HEK293 (cell line): ENCODE measurements around the gene CA9.

Experiments
- CTCF ChIA-PET: fragments of 350-600 bp; formaldehyde crosslinking; extraction: SDS; loops from one replicate; lab custom pipeline; 2021; ENCODE audit warnings: antibody characterized with exemption; lab: Yijun Ruan, JAX
- POLR2A ChIA-PET: fragments of 300-600 bp; formaldehyde crosslinking; extraction: SDS; loops from one replicate; lab custom pipeline; 2020; ENCODE audit warnings: antibody characterized with exemption, inconsistent platforms; lab: Yijun Ruan, JAX
- H3K27ac ChIP-seq: fragments of 200-500 bp; sonication (Bioruptor generic); 2 replicates; pipeline ENCODE4 v1.5.1; 2014; ENCODE audit warnings: low read depth, low read length, control low read depth, inconsistent platforms; ENCODE audit errors: extremely low read depth
- H3K36me3 ChIP-seq, 2 experiments: fragments of 200-500 bp in 1 of 2; sonication (Bioruptor generic) in 1 of 2; 1 replicate in 1 of 2; 2 replicates in 1 of 2; pipeline ENCODE4 v1.5.1; 2014 to 2017; ENCODE audit warnings: inconsistent platforms in 2 of 2, low read length in 2 of 2; ENCODE audit not compliant: control insufficient read depth in 2 of 2, insufficient read depth in 1 of 2
- H3K4me1 ChIP-seq: fragments of 200-500 bp; sonication (Bioruptor generic); 2 replicates; pipeline ENCODE4 v1.5.1; 2014; ENCODE audit warnings: mild to moderate bottlenecking, low read length, inconsistent platforms; ENCODE audit not compliant: control insufficient read depth, insufficient read depth
- H3K4me3 ChIP-seq: 2 replicates; pipeline ENCODE4 v1.5.1; 2011; ENCODE audit warnings: low read depth, mild to moderate bottlenecking, control low read depth, low read length, moderate library complexity
- H3K9me3 ChIP-seq: fragments of 200-500 bp; sonication (Bioruptor generic); 2 replicates; pipeline ENCODE4 v1.5.1; 2014; ENCODE audit warnings: low read depth, low read length, inconsistent platforms; ENCODE audit not compliant: control insufficient read depth, insufficient read depth
- KLF10 ChIP-seq: fragments of 450-650 bp; IDR thresholded peaks from 2 replicates; pipeline ENCODE4 v1.5.1; 2018; ENCODE audit warnings: missing biosample characterization, mild to moderate bottlenecking, missing genetic modification characterization
- MZF1 ChIP-seq: fragments of 450-650 bp; formaldehyde crosslinking; IDR thresholded peaks from 2 replicates; pipeline ENCODE4 v1.5.1; 2017; ENCODE audit warnings: missing biosample characterization, missing genetic modification characterization, borderline replicate concordance
- RBAK ChIP-seq: fragments of 450-650 bp; formaldehyde crosslinking; IDR thresholded peaks from 2 replicates; pipeline ENCODE4 v1.5.1; 2016; ENCODE audit warnings: missing biosample characterization, missing genetic modification characterization
- SALL2 ChIP-seq: fragments of 450-650 bp; formaldehyde crosslinking; IDR thresholded peaks from 2 replicates; pipeline ENCODE4 v1.5.0; 2017; ENCODE audit warnings: missing biosample characterization, mild to moderate bottlenecking, missing genetic modification characterization, borderline replicate concordance
- ZBTB11 ChIP-seq: fragments of 450-650 bp; formaldehyde crosslinking; conservative IDR thresholded peaks from 2 replicates; pipeline ENCODE4 v1.5.1; 2016; ENCODE audit warnings: low read depth, missing biosample characterization, missing genetic modification characterization
- ZBTB7A ChIP-seq: fragments of 450-650 bp; formaldehyde crosslinking; IDR thresholded peaks from 2 replicates; pipeline ENCODE4 v1.5.1; 2016; ENCODE audit warnings: low read depth, missing biosample characterization, missing genetic modification characterization
- ZNF157 ChIP-seq: fragments of 450-650 bp; formaldehyde crosslinking; IDR thresholded peaks from 2 replicates; pipeline ENCODE4 v1.5.1; 2016; ENCODE audit warnings: missing biosample characterization, missing genetic modification characterization
- ZNF16 ChIP-seq: fragments of 450-650 bp; formaldehyde crosslinking; IDR thresholded peaks from 2 replicates; pipeline ENCODE4 v1.5.1; 2016; ENCODE audit warnings: low read depth, missing biosample characterization, missing genetic modification characterization
- ZNF169 ChIP-seq: fragments of 450-650 bp; formaldehyde crosslinking; IDR thresholded peaks from 2 replicates; pipeline ENCODE4 v1.5.1; 2016; ENCODE audit warnings: missing biosample characterization, missing genetic modification characterization
- ZNF175 ChIP-seq: fragments of 450-650 bp; formaldehyde crosslinking; IDR thresholded peaks from 2 replicates; pipeline ENCODE4 v1.5.1; 2016; ENCODE audit warnings: missing biosample characterization, missing genetic modification characterization
- ZNF274 ChIP-seq, 2 experiments: fragments of 200-500 bp in 1 of 2; fragments of 450-650 bp in 1 of 2; sonication (Bioruptor generic) in 1 of 2; formaldehyde crosslinking in 1 of 2; IDR thresholded peaks; 2 replicates each; pipeline versions ENCODE4 v1.5.1 to v1.6.1; 2014 to 2016; ENCODE audit warnings: borderline replicate concordance in 1 of 2, inconsistent platforms in 1 of 2, low read length in 1 of 2, missing biosample characterization in 1 of 2, missing genetic modification characterization in 1 of 2
- ZNF449 ChIP-seq: fragments of 450-650 bp; formaldehyde crosslinking; IDR thresholded peaks from 2 replicates; pipeline ENCODE4 v1.5.1; 2017; ENCODE audit warnings: missing biosample characterization, mild to moderate bottlenecking, missing genetic modification characterization, moderate library complexity
- ZNF48 ChIP-seq: fragments of 450-650 bp; formaldehyde crosslinking; IDR thresholded peaks from 2 replicates; pipeline ENCODE4 v1.5.1; 2016; ENCODE audit warnings: missing biosample characterization, missing genetic modification characterization
- ZNF558 ChIP-seq: fragments of 450-650 bp; formaldehyde crosslinking; IDR thresholded peaks from 2 replicates; pipeline ENCODE4 v1.5.1; 2016; ENCODE audit warnings: missing biosample characterization, missing genetic modification characterization
- ZNF792 ChIP-seq: fragments of 450-650 bp; formaldehyde crosslinking; IDR thresholded peaks from 2 replicates; pipeline ENCODE4 v1.5.1; 2016; ENCODE audit warnings: missing biosample characterization, missing genetic modification characterization

The CA9 gene

DNA sequence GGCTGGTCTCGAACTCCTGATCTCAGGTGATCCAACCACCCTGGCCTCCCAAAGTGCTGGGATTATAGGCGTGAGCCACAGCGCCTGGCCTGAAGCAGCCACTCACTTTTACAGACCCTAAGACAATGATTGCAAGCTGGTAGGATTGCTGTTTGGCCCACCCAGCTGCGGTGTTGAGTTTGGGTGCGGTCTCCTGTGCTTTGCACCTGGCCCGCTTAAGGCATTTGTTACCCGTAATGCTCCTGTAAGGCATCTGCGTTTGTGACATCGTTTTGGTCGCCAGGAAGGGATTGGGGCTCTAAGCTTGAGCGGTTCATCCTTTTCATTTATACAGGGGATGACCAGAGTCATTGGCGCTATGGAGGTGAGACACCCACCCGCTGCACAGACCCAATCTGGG is 1.5 kb downstream of the CA9 start:
- ChIA-PET POLR2A (interaction anchor here (0.7 to 0.8 kb wide), 2 partner anchors 12 to 14 kb away, joined by 3 read pairs; no protein-coding TSS in a partner anchor), CTCF (no interaction called here)
- no peaks in the 10 kb centered on the region for H3K9me3 ChIP-seq
- no peaks in the 10 kb centered on the region for H3K4me1 ChIP-seq
- H3K36me3 ChIP-seq = no peaks in the 10 kb centered on the region
- H3K27ac ChIP-seq = no peak overlapping the region
- no peak for TF ChIP-seq ZNF157
- no peak for TF ChIP-seq SALL2 (tag by site-specific recombination)
- H3K4me3 ChIP-seq = no peak overlapping the region

- H3K4me3 ChIP-seq = no peak overlapping the region
- no peaks in the 10 kb centered on the region for H3K9me3 ChIP-seq
- no peaks in the 10 kb centered on the region for H3K4me1 ChIP-seq
- ChIA-PET CTCF (no interaction called here), POLR2A (interaction anchor here (0.8 kb wide), 1 partner anchor 15 kb away, joined by 3 read pairs; no protein-coding TSS in a partner anchor)
- TF ChIP-seq ZNF16 (tag by site-specific recombination) (no peak), ZNF48 (tag by site-specific recombination) (no peak), RBAK (tag by site-specific recombination) (no peak), ZNF175 (tag by site-specific recombination) (no peak), ZBTB11 (no peak), ZNF169 (tag by site-specific recombination) (no peak)
- H3K27ac ChIP-seq = no peak overlapping the region
- H3K36me3 ChIP-seq = no peaks in the 10 kb centered on the region
These were observed 2.1 kb downstream of the CA9 start for GRCh38 chr9:35675732-35676392.

DNA sequence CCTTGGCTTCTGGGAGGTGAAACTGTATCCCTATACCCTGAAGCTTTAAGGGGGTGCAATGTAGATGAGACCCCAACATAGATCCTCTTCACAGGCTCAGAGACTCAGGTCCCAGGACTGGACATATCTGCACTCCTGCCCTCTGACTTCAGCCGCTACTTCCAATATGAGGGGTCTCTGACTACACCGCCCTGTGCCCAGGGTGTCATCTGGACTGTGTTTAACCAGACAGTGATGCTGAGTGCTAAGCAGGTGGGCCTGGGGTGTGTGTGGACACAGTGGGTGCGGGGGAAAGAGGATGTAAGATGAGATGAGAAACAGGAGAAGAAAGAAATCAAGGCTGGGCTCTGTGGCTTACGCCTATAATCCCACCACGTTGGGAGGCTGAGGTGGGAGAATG is 5.4 kb downstream of the CA9 start:
- TF ChIP-seq ZNF274 (IDR thresholded peaks at IDR 0.05; ENCODE audit: low read length) = no peak
- no peak for TF ChIP-seq ZNF274 (tag by site-specific recombination; IDR thresholded peaks at IDR 0.05; ENCODE audit: borderline replicate concordance)
- no peak for TF ChIP-seq ZNF792
- no peak for TF ChIP-seq MZF1 (tag by site-specific recombination)
- TF ChIP-seq ZBTB7A (tag by site-specific recombination) = no peak
- TF ChIP-seq KLF10 (tag by site-specific recombination) = no peak
- TF ChIP-seq ZNF449 (tag by site-specific recombination) = no peak
- TF ChIP-seq ZNF558 (tag by site-specific recombination) = no peak
- TF ChIP-seq, all 188 proteins: peak for 0
- CTCF ChIA-PET = interaction anchor here (0.6 to 1.6 kb wide), 2 partner anchors 12 to 17 kb away, joined by 3 to 14 read pairs; no protein-coding TSS in a partner anchor
- POLR2A ChIA-PET = no interaction called here
- Histone ChIP-seq H3K9me3 (no peaks in the 10 kb centered on the region), H3K4me1 (no peaks in the 10 kb centered on the region), H3K27ac (no peak overlapping the region), H3K4me3 (no peak overlapping the region), H3K36me3 (peaks cover 0 to 17% of the 10 kb centered on the region in 2 experiments; a peak in 1 of 3 replicates)
